GM06990 (cell line): ENCODE measurements around the gene ENPP7.
A peak's percentile ranks its signal among the peaks of the same experiment; 100 is the strongest.

ENCODE experiments used
- DNase-seq: peaks from one replicate; pipeline ENCODE4 v3.0.0-alpha.2; 2011; ENCODE audit not compliant: insufficient read length; ENCODE audit errors: extremely low read depth
- H3K27me3 ChIP-seq: replicated peaks from 2 replicates; pipeline ENCODE4 v1.6.0; 2011; ENCODE audit warnings: low read length; ENCODE audit not compliant: control insufficient read depth, insufficient read depth
- H3K36me3 ChIP-seq: 2 replicates; pipeline ENCODE4 v1.5.1; 2011; ENCODE audit warnings: low read length; ENCODE audit not compliant: control insufficient read depth, insufficient read depth
- H3K4me3 ChIP-seq: replicated peaks from 2 replicates; pipeline ENCODE4 v1.5.1; 2011; ENCODE audit warnings: low read depth, mild to moderate bottlenecking, control low read depth, low read length
- CTCF ChIP-seq: IDR thresholded peaks from 2 replicates; pipeline ENCODE4 v1.5.1; 2011; ENCODE audit warnings: low read length, control low read depth, mild to moderate bottlenecking, inconsistent platforms; ENCODE audit not compliant: insufficient read depth, poor library complexity, severe bottlenecking

ENPP7 gene

GRCh38 chr17:79774561-79774975, 43.8 kb downstream of the ENPP7 start:
- Histone ChIP-seq H3K4me3 (no peak overlapping the region), H3K27me3 (peaks cover 1% of the 10 kb centered on the region), H3K36me3 (no peaks in the 10 kb centered on the region)
- no peak for TF ChIP-seq CTCF
- DNase-seq: no peak

GRCh38 chr17:79775632-79776031, 44.9 kb downstream of the ENPP7 start:
- DNase-seq: no peak
- H3K36me3 ChIP-seq: no peaks in the 10 kb centered on the region
- peaks cover 1% of the 10 kb centered on the region for H3K27me3 ChIP-seq
- TF ChIP-seq CTCF: no peak
- no peak overlapping the region for H3K4me3 ChIP-seq

- DNase-seq: no peak
These were observed 45.8 kb downstream of the ENPP7 start for GRCh38 chr17:79776376-79777119.

GRCh38 chr17:79777120-79777893, 46.6 kb downstream of the ENPP7 start:
- peak; percentile 46 for DNase-seq

More at GRCh38 chr17:79776376-79777119, 45.8 kb downstream of the ENPP7 start:
- Histone ChIP-seq H3K36me3 (no peaks in the 10 kb centered on the region), H3K4me3 (no peak overlapping the region), H3K27me3 (peaks cover 1% of the 10 kb centered on the region)
- TF ChIP-seq CTCF: no peak

GRCh38 chr17:79777894-79778503, 47.3 kb downstream of the ENPP7 start, which contains the start of gene CBX2:
CBX2 (plus strand) TSS chr17:79778148; CDS start chr17:79778236, 88 bp downstream.
- peak; percentile 80 for DNase-seq
- peak within 1 kb of the TSS; percentile 69 for H3K4me3 ChIP-seq
- TF ChIP-seq CTCF: no peak
- H3K36me3 ChIP-seq: no peaks in the 10 kb centered on the region
- H3K27me3 ChIP-seq: peaks cover 1% of the 10 kb centered on the region

More at GRCh38 chr17:79777120-79777893, 46.6 kb downstream of the ENPP7 start:
- H3K27me3 ChIP-seq: peaks cover 1% of the 10 kb centered on the region
- H3K4me3 ChIP-seq: peak overlapping the region; percentile 60
- peak; percentile 30 for TF ChIP-seq CTCF
- H3K36me3 ChIP-seq: no peaks in the 10 kb centered on the region
